Caco-2 (cell line): Measurements from ENCODE around the gene BEST4. TPM values are rescaled to one million over a fixed set of nuclear protein-coding genes. Genes with fewer than 3 reads are reported as not detected.

ENCODE experiments used
- BruUV-seq: library from RNA; stranded (reverse); fragments of 400-500 nt; replicated peaks from 2 replicates; lab custom pipeline; 2021; lab: Mats Ljungman, UMichigan
- CTCF ChIA-PET: fragments of 300-600 bp; sonication (Branson Sonifier 250); formaldehyde crosslinking; loops from one replicate; lab custom pipeline; 2022; ENCODE audit warnings: antibody characterized with exemption; lab: Charles Lee
- POLR2A ChIA-PET: fragments of 300-600 bp; sonication (Branson Sonifier 250); formaldehyde crosslinking; loops from one replicate; lab custom pipeline; 2022; ENCODE audit warnings: antibody characterized with exemption; lab: Charles Lee
- DNase-seq, 2 experiments: peaks; one replicate each; pipeline versions ENCODE4 v3.0.0 to v3.0.0-alpha.2; 2020 to 2022
- H3K27me3 ChIP-seq: replicated peaks from 2 replicates; pipeline ENCODE4 v1.6.0; 2011; ENCODE audit warnings: low read length; ENCODE audit not compliant: control insufficient read depth, insufficient read depth
- H3K36me3 ChIP-seq: 2 replicates; pipeline ENCODE4 v1.5.1; 2011; ENCODE audit warnings: low read length; ENCODE audit not compliant: control insufficient read depth, insufficient read depth
- H3K4me1 ChIP-seq: fragments of 250-450 bp; sonication (Bioruptor Pico); 2 replicates; pipeline ENCODE4 v1.5.1; 2020; ENCODE audit warnings: mild to moderate bottlenecking
- H3K4me3 ChIP-seq: 2 replicates; pipeline ENCODE4 v1.5.1; 2011; ENCODE audit warnings: low read depth, mild to moderate bottlenecking, control low read depth, low read length
- H3K9me3 ChIP-seq: fragments of 250-450 bp; sonication (Bioruptor Pico); 2 replicates; pipeline ENCODE4 v1.5.1; 2020; ENCODE audit warnings: mild to moderate bottlenecking, moderate library complexity
- H3K27ac Mint-ChIP-seq: one replicate; pipeline ENCODE4 v1.8.0; 2022; ENCODE audit warnings: mixed read lengths; ENCODE audit not compliant: unreplicated experiment
- H3K27me3 Mint-ChIP-seq: one replicate; pipeline ENCODE4 v1.8.0; 2022; ENCODE audit warnings: mixed read lengths; ENCODE audit not compliant: insufficient read depth, unreplicated experiment
- H3K36me3 Mint-ChIP-seq: one replicate; pipeline ENCODE4 v1.8.0; 2022; ENCODE audit warnings: mild to moderate bottlenecking, mixed read lengths; ENCODE audit not compliant: insufficient read depth, unreplicated experiment
- H3K4me1 Mint-ChIP-seq: one replicate; pipeline ENCODE4 v1.8.0; 2022; ENCODE audit warnings: low read depth, mixed read lengths; ENCODE audit not compliant: unreplicated experiment
- H3K4me3 Mint-ChIP-seq: one replicate; pipeline ENCODE4 v1.8.0; 2022; ENCODE audit warnings: mild to moderate bottlenecking, moderate library complexity, mixed read lengths; ENCODE audit not compliant: unreplicated experiment
- H3K9me3 Mint-ChIP-seq: one replicate; pipeline ENCODE4 v1.8.0; 2022; ENCODE audit warnings: mixed read lengths; ENCODE audit not compliant: unreplicated experiment
- intact Hi-C: fragments of 100-400 bp; cut with micrococcal nuclease; formaldehyde crosslinking; loops from one replicate; pipeline ENCODE4 v1.10.0; 2022; ENCODE audit not compliant: unreplicated experiment
- total RNA-seq: library from RNA; stranded (reverse); gene quantifications from 2 replicates; pipeline ENCODE4 v1.2.3, GENCODE V29; 2022
- TF ChIP-seq, protein P1 (sequence below), 2 experiments: fragments of 200-600 bp in 1 of 2; IDR thresholded peaks; 1 replicate in 1 of 2; 2 replicates in 1 of 2; pipeline versions ENCODE4 v1.5.1 to v1.8.0; 2011 to 2022; ENCODE audit warnings: antibody characterized with exemption in 1 of 2, control low read depth in 1 of 2, inconsistent platforms in 1 of 2, low read depth in 1 of 2, low read length in 1 of 2, mild to moderate bottlenecking in 1 of 2, moderate library complexity in 1 of 2; ENCODE audit not compliant: insufficient read depth in 1 of 2, severe bottlenecking in 1 of 2, unreplicated experiment in 1 of 2

The BEST4 gene
- total RNA-seq, 1 experiment from 2014 or later: not detected

DNA sequence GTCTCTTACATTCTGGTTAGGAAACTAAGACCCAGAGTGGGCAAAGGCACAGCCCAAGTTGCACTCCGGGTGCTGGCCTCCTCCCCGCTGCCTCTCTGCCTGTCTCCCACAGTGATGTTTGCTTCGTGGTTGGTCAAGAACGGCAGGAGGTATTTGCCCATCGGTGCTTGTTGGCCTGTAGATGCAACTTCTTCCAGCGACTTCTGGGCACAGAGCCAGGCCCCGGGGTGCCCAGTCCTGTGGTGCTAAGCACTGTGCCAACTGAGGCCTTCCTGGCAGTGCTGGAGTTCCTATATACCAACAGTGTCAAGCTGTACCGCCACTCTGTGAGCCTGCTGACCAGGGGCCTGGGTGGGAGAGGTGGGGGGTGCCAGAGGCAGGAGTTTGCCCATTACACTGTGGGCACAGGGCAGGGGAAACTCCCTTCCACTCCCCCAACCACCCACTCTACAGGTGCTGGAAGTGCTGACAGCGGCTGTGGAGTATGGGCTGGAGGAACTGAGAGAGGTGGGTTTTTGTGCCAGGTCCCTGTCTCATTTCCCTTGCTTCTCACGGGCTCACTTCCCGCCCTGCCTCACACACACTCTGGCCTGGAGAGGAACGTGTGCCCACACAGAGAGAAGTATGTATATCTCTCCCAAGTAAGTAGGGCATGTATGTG lies 22.3 kb upstream of the BEST4 start:
- CTCF ChIA-PET: interaction anchor here (1.6 kb wide), 1 partner anchor 9 kb away, joined by 6 read pairs; no protein-coding TSS in a partner anchor
- H3K9me3 ChIP-seq: no peaks in the 10 kb centered on the region
- H3K27ac Mint-ChIP-seq: peak overlapping the region; percentile 9
- no peak overlapping the region for H3K4me3 Mint-ChIP-seq
- TF ChIP-seq, protein P1, sequence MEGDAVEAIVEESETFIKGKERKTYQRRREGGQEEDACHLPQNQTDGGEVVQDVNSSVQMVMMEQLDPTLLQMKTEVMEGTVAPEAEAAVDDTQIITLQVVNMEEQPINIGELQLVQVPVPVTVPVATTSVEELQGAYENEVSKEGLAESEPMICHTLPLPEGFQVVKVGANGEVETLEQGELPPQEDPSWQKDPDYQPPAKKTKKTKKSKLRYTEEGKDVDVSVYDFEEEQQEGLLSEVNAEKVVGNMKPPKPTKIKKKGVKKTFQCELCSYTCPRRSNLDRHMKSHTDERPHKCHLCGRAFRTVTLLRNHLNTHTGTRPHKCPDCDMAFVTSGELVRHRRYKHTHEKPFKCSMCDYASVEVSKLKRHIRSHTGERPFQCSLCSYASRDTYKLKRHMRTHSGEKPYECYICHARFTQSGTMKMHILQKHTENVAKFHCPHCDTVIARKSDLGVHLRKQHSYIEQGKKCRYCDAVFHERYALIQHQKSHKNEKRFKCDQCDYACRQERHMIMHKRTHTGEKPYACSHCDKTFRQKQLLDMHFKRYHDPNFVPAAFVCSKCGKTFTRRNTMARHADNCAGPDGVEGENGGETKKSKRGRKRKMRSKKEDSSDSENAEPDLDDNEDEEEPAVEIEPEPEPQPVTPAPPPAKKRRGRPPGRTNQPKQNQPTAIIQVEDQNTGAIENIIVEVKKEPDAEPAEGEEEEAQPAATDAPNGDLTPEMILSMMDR (IDR thresholded peaks at IDR 0.05; ENCODE audit: insufficient read depth in 1 of 2, low read depth in 1 of 2, low read length in 1 of 2, severe bottlenecking in 1 of 2, unreplicated experiment in 1 of 2): no peak
- DNase-seq: no peak
- H3K27me3 ChIP-seq: no peaks in the 10 kb centered on the region
- no peaks in the 10 kb centered on the region for H3K27me3 Mint-ChIP-seq
- intact Hi-C loops: no loop called here
- H3K36me3 Mint-ChIP-seq: peaks cover 13% of the 10 kb centered on the region
- no TSS peak for BruUV-seq
- peaks cover 52% of the 10 kb centered on the region for H3K4me1 ChIP-seq
- H3K4me3 ChIP-seq: no peak overlapping the region
- no peaks in the 10 kb centered on the region for H3K36me3 ChIP-seq
- H3K9me3 Mint-ChIP-seq: no peaks in the 10 kb centered on the region
- POLR2A ChIA-PET: interaction anchor here (2.3 kb wide), 1 partner anchor 10 kb away, joined by 25 read pairs; the partner anchor contains the start of gene PLK3
- H3K4me1 Mint-ChIP-seq: peaks cover 24% of the 10 kb centered on the region

DNA sequence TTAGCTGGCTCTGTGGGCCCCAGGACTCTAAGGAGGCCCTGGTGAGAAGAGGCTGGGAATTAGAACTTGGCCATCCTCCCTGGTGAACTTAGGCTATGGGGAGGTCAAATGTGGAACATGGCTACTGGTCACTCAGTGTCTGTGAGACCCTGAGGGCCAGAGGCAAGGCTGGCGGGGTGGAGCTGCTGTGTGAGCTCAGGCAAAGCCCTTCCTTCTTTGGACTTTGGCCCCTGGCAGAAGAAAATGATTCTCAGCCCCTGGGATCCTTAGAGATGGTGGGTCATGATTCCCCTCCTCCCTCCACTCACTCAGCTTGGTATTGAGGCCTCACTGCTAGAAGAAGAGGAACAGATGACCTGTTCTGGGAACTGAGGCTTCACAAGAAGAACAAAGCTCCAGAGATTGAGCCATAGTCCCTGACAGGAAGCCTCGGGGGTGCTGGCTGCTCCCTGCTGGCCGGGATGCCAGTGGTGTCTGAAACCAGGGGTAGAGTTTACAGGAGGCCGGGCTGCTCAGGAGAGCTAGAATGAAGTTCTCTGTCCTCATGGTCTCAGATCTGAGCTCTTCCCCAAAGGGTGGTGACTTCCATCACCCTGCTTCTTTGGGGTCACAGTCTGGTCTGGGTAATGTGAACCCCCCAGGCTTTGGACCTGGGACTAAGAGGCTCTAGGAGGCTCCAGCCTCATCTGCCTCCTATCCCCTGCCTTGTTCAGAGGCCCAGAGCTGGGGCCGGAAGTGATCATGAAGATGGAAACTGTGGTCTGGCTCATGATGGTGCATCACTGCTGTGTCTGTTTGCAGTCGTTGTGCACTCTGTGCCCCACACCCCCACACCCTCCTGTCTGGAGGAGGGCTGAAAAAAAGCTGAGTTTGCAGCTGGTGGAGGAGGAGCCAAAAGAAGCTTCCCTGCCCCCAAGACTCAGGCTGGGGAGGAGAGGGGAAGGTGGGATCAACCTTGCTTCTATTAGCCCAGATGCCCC lies 21.3 kb upstream of the BEST4 start:
- H3K27me3 Mint-ChIP-seq: no peaks in the 10 kb centered on the region
- no TSS peak for BruUV-seq
- ChIA-PET CTCF (interaction anchor here (0.9 to 1.9 kb wide), 3 partner anchors 9 to 18 kb away, joined by 3 to 13 read pairs (median 6); partner anchors contain the start of gene PLK3), POLR2A (interaction anchor here (0.5 to 2.7 kb wide), 6 partner anchors 9 to 494 kb away, joined by 3 to 25 read pairs (median 7); partner anchors contain the start of genes PLK3, RNU5D-1 and RPS8)
- peaks cover 18% of the 10 kb centered on the region for H3K4me1 Mint-ChIP-seq
- intact Hi-C loops: no loop called here
- peak overlapping the region; percentile 99 for H3K27ac Mint-ChIP-seq
- H3K9me3 Mint-ChIP-seq: no peaks in the 10 kb centered on the region
- DNase-seq: peak in 1 of 2 experiments; percentile 36
- no peaks in the 10 kb centered on the region for H3K27me3 ChIP-seq
- peaks cover 46% of the 10 kb centered on the region for H3K4me1 ChIP-seq
- H3K4me3 ChIP-seq: no peak overlapping the region
- TF ChIP-seq, protein P1 (IDR thresholded peaks at IDR 0.05; ENCODE audit: insufficient read depth in 1 of 2, low read depth in 1 of 2, low read length in 1 of 2, severe bottlenecking in 1 of 2, unreplicated experiment in 1 of 2): no peak
- H3K36me3 Mint-ChIP-seq: peaks cover 19% of the 10 kb centered on the region
- H3K9me3 ChIP-seq: no peaks in the 10 kb centered on the region
- no peak overlapping the region for H3K4me3 Mint-ChIP-seq
- H3K36me3 ChIP-seq: no peaks in the 10 kb centered on the region
